ENCODE measurements around the gene STARD13. TPM values are rescaled to one million over a fixed set of nuclear protein-coding genes. Genes with fewer than 3 reads are reported as not detected.
"Not testable (repeated sequence)": the region's sequence is repeated elsewhere in the genome, so short reads cannot be mapped to it uniquely, and the experiment has no call there.

STARD13 gene
- total RNA-seq, 2 experiments from 2014 or later, result not detected

DNA sequence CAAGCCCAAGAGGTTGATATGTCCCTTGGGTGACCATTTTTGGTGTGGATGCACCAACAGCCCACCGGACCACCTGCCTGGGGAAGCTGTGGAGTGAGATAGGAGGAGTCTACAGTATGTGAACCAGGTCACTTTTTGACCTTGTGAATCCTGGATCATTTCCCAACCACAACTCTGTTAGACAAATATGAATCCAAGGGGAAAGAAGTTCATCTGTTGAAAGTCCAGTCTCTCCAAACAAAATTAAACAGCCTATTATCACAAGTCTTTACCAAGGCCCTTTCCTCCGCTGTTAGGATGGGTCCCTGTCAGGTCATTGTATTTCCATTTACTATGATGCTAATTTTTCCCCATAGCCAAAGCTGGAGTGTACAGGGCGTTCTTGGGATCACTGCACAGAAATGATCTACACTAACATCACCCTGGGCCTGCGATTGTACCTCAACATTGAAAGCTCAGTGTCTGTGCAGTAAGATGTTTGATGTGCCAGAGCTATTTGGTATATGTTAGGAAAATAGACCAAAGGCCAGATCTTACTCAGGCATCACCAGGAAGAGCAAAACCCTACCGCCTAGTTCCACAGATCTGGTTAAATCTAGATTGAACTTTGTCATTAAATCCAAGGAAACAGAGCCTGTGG, 117.1 kb downstream of the STARD13 start:
- POLR2A ChIA-PET, result interaction anchor here (0.7 kb wide), 1 partner anchor 23 kb away, joined by 4 read pairs; no protein-coding TSS in a partner anchor
- no peaks in the 10 kb centered on the region for H3K36me3 Mint-ChIP-seq (ENCODE audit: low read depth)
- ATAC-seq (no peak), DNase-seq (no peak)
- CTCF ChIA-PET, result no interaction called here
- H3K4me3 Mint-ChIP-seq, result no peak overlapping the region
- peaks cover 3% of the 10 kb centered on the region for H3K27me3 Mint-ChIP-seq (ENCODE audit: low read depth)
- no peak overlapping the region for H3K27ac Mint-ChIP-seq
- H3K9me3 Mint-ChIP-seq (ENCODE audit: insufficient read depth), result no peaks in the 10 kb centered on the region
- no peaks in the 10 kb centered on the region for H3K4me1 Mint-ChIP-seq (ENCODE audit: low read depth)

DNA sequence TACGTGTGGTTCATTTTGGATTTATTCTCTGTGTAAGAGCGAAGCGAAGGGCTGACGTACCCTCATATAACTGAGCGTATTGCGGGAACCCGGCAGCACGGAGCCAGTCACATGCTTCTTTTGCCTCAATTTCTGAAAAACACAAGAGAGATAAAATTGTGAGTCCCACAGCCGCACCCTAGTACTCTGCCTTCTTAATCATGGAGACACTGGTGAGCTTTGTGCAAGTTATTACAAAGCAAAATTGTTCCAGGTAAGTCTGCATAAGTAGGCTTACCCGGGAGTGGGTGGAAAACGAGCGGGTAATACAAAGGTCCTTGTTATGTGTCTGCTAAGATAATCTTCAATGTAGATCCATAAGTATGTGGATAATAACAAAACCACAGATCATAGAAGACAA, 118.1 kb downstream of the STARD13 start:
- H3K36me3 Mint-ChIP-seq (ENCODE audit: low read depth), result no peaks in the 10 kb centered on the region
- H3K9me3 Mint-ChIP-seq (ENCODE audit: insufficient read depth), result no peaks in the 10 kb centered on the region
- H3K27ac Mint-ChIP-seq, result no peak overlapping the region
- POLR2A ChIA-PET, result no interaction called here
- CTCF ChIA-PET, result no interaction called here
- no peak for DNase-seq
- no peaks in the 10 kb centered on the region for H3K4me1 Mint-ChIP-seq (ENCODE audit: low read depth)
- H3K27me3 Mint-ChIP-seq (ENCODE audit: low read depth), result peaks cover 3% of the 10 kb centered on the region
- ATAC-seq, result no peak
- H3K4me3 Mint-ChIP-seq, result no peak overlapping the region

DNA sequence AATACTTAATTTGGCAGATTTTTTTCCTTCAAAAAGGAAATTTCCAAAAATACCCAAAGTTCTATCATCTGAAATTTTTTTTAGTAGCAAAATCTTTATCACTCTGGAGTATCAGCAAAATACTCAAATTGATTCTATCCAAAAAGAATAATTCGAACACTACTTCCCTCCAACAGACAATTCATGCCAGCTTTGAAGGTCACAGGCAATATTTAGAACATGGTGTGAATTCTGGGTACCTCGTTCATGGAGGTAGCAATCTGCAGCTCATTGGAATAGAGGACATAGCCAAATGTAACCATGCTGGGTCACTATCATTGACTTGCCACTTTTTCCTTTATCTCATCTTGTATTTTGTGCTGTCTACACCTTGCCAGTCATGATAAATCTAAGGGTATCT, 119.8 kb downstream of the STARD13 start:
- POLR2A ChIA-PET, result no interaction called here
- H3K4me3 Mint-ChIP-seq, result no peak overlapping the region
- CTCF ChIA-PET, result no interaction called here
- no peak overlapping the region for H3K27ac Mint-ChIP-seq
- ATAC-seq, result no peak
- DNase-seq, result no peak
- no peaks in the 10 kb centered on the region for H3K9me3 Mint-ChIP-seq (ENCODE audit: insufficient read depth)
- peaks cover 3% of the 10 kb centered on the region for H3K27me3 Mint-ChIP-seq (ENCODE audit: low read depth)
- no peaks in the 10 kb centered on the region for H3K4me1 Mint-ChIP-seq (ENCODE audit: low read depth)
- no peaks in the 10 kb centered on the region for H3K36me3 Mint-ChIP-seq (ENCODE audit: low read depth)

DNA sequence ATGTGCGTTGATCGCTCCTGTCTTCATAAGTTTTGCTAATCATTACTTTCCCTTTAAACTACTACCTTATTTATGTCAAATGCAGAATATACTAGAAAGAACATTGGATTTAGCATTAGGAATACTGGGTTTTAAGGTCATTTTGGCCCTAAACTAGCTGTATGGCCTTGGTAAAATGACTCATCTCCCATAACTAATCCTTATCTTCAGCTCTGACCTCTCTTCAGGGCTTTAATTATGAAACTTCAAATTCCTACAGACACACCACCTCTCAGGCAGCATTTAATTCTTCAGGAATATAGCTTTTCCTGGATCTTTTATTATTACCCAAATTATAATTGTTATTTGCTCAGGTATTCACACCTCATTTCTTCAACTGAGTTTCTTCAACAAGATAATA, 121.2 kb downstream of the STARD13 start:
- H3K36me3 Mint-ChIP-seq (ENCODE audit: low read depth), result no peaks in the 10 kb centered on the region
- H3K27ac Mint-ChIP-seq, result no peak overlapping the region
- DNase-seq (no peak), ATAC-seq (no peak)
- no peaks in the 10 kb centered on the region for H3K9me3 Mint-ChIP-seq (ENCODE audit: insufficient read depth)
- no peak overlapping the region for H3K4me3 Mint-ChIP-seq
- H3K4me1 Mint-ChIP-seq (ENCODE audit: low read depth), result no peaks in the 10 kb centered on the region
- POLR2A ChIA-PET, result no interaction called here
- no peaks in the 10 kb centered on the region for H3K27me3 Mint-ChIP-seq (ENCODE audit: low read depth)
- CTCF ChIA-PET, result no interaction called here

DNA sequence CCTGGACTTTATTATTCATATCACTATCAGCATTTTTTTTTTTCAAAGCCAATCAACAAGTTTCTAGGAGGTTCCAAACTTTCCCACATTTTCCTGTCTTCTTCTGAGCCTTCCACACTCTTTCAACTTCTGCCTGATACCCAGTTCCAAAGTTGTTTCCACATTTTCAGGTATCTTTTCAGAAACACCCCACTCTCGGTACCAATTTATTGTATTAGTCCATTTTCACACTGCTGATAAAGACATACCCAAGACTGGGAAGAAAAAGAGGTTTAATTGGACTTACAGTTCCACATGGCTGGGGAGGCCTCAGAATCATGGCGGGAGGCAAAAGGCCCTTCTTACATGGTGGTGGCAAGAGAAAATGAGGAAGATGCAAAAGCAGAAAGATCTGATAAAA, 122.8 kb downstream of the STARD13 start:
- DNase-seq; POLR2A ChIA-PET; ATAC-seq; H3K4me1 Mint-ChIP-seq (ENCODE audit: low read depth); H3K9me3 Mint-ChIP-seq (ENCODE audit: insufficient read depth); H3K27ac Mint-ChIP-seq; H3K4me3 Mint-ChIP-seq; H3K36me3 Mint-ChIP-seq (ENCODE audit: low read depth); CTCF ChIA-PET; H3K27me3 Mint-ChIP-seq (ENCODE audit: low read depth): not testable (repeated sequence)

DNA sequence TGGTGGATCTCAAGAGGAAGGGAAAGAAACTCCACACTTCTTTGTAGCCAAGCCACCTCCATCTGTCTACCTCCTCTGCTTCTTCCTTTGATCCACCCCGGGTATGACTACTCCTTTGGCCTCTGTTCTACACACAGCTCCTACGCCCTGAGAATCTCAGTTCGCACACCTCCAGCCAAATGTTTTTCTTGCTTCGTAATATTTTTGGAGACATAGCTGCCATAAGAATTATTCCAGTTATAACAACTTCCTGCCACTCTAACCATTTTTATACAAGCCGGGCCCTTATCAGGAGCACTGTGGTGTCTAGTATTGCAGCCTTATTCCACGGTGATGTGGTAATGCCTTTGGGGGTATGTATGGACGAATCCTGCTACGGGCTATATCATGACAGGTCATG, 126.7 kb downstream of the STARD13 start:
- no peaks in the 10 kb centered on the region for H3K4me1 Mint-ChIP-seq (ENCODE audit: low read depth)
- no peak for DNase-seq
- POLR2A ChIA-PET, result no interaction called here
- H3K36me3 Mint-ChIP-seq (ENCODE audit: low read depth), result no peaks in the 10 kb centered on the region
- H3K9me3 Mint-ChIP-seq (ENCODE audit: insufficient read depth), result no peaks in the 10 kb centered on the region
- no peak for ATAC-seq
- no peak overlapping the region for H3K27ac Mint-ChIP-seq
- CTCF ChIA-PET, result no interaction called here
- no peaks in the 10 kb centered on the region for H3K27me3 Mint-ChIP-seq (ENCODE audit: low read depth)
- H3K4me3 Mint-ChIP-seq, result no peak overlapping the region

DNA sequence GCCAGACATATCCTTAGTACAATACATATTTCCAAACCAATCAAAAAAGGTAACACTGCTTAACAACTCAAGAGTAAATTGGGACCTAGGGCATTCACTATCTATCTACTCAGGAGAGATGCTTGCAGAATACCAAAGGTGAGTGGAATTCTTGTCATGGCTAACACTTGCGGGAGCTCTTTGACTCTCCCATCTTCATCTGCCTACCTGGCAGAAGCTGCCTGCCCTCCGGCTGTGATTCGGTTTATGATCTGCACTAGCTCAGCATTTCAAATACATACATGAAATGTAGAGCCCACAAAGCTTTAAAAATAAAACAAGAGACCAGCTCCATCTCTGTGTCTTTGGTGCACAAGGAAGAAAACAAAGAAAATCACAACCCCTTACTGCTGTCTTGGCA, 127.3 kb downstream of the STARD13 start:
- no peaks in the 10 kb centered on the region for H3K36me3 Mint-ChIP-seq (ENCODE audit: low read depth)
- POLR2A ChIA-PET, result no interaction called here
- no peak overlapping the region for H3K4me3 Mint-ChIP-seq
- H3K27me3 Mint-ChIP-seq (ENCODE audit: low read depth), result no peaks in the 10 kb centered on the region
- ATAC-seq, result no peak
- H3K4me1 Mint-ChIP-seq (ENCODE audit: low read depth), result no peaks in the 10 kb centered on the region
- no peak overlapping the region for H3K27ac Mint-ChIP-seq
- DNase-seq, result no peak
- CTCF ChIA-PET, result interaction anchor here (1.2 kb wide), 1 partner anchor 12 kb away, joined by 3 read pairs; no protein-coding TSS in a partner anchor
- no peaks in the 10 kb centered on the region for H3K9me3 Mint-ChIP-seq (ENCODE audit: insufficient read depth)

DNA sequence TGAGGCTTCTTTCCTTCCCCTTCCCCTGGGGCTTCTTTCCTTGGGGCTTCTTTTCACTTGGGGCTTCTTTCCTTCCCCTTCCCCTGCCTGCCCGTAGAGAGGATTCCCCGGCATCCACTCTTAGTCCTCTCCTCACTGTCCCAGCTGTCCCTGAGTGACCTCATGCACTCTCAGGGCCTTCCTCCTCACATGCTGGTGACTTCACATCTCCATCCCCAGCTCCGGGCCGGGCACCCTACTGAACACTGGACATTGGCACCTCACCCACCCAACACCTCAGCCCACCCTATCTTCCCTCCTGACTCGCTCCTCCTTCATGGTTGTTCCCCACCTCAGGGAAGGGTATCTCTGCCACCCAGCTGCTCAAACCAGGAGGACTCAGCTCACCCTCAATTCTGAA, 130.6 kb downstream of the STARD13 start:
- no peaks in the 10 kb centered on the region for H3K9me3 Mint-ChIP-seq (ENCODE audit: insufficient read depth)
- H3K4me3 Mint-ChIP-seq, result no peak overlapping the region
- DNase-seq (no peak), ATAC-seq (no peak)
- ChIA-PET CTCF (no interaction called here), POLR2A (no interaction called here)
- H3K36me3 Mint-ChIP-seq (ENCODE audit: low read depth), result no peaks in the 10 kb centered on the region
- H3K27me3 Mint-ChIP-seq (ENCODE audit: low read depth), result no peaks in the 10 kb centered on the region
- no peaks in the 10 kb centered on the region for H3K4me1 Mint-ChIP-seq (ENCODE audit: low read depth)
- no peak overlapping the region for H3K27ac Mint-ChIP-seq

DNA sequence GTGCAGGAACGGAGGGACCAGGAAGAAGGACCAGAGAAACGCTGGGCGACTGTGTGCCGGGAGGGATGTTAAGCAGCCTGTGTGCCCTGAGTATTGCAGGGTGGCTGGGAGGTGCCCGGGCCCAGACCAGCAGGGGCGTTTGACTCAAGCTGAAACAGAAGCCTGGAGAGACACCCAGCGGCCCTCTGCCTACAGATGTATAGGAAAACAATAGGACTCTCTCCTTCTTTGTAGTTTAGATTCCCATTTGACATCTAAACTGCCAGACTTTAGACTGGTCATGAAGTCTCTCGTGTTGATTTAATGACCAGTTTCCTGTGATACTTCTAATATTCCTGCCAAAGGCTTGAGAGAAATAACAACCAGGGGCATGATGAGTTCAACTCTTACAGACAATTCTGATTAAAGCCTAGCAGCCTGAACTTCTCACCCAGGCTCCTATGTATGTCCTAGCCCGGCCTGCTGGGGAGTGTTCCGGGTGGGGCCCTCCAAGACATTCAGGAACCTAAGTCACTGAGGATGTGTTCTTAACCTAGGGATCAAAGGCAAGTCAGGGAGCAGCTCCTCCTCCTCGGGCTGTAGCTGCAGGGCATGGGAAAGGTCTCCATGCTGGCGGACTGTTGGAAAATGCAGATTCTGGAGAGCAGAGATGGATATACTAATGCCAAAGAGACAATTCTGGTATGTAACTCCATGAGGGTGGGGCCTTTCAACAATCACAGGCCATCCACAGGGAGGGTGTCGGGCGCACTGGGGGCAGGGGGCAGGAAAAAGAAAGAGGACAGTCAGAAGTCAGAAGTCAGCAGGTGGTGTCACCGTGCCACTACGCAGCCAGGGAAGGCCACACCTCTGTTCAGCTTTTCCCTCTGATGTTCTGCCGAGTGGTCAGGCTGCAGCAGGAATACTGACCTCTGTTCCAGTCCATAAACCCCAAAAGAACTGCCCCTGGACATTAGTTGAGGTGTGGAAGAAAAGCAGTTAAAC, 131.8 kb downstream of the STARD13 start:
- Mint-ChIP-seq H3K9me3 (ENCODE audit: insufficient read depth) (no peaks in the 10 kb centered on the region), H3K4me3 (no peak overlapping the region)

DNA sequence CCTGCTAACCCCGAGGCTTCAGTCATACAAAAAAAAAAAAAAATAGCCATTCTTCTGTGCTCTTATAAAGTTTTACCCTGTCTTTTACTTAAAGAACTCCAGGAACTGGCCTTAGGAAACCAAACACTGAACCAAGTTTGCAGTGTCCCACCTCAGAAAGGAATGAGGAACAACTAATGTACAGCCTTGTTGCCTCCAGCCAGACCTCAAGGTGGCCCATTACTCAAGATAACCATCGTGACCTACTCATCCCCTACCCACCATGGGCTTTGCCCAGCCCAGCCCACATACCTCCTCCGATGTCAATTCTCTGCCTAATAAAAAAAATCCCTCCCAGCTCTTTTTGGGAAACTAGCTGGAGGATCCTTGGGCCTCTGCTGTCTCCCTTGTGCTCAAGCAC, 133.2 kb downstream of the STARD13 start:
- Mint-ChIP-seq H3K27me3 (ENCODE audit: low read depth) (peaks cover 5% of the 10 kb centered on the region), H3K36me3 (ENCODE audit: low read depth) (no peaks in the 10 kb centered on the region), H3K27ac (no peak overlapping the region), H3K4me1 (ENCODE audit: low read depth) (no peaks in the 10 kb centered on the region), H3K9me3 (ENCODE audit: insufficient read depth) (no peaks in the 10 kb centered on the region), H3K4me3 (no peak overlapping the region)
- ChIA-PET CTCF (no interaction called here), POLR2A (no interaction called here)
- ATAC-seq (no peak), DNase-seq (no peak)

More for the DNA sequence above, 131.8 kb downstream of the STARD13 start:
- CTCF ChIA-PET, result no interaction called here
- Mint-ChIP-seq H3K4me1 (ENCODE audit: low read depth) (no peaks in the 10 kb centered on the region), H3K27ac (no peak overlapping the region), H3K36me3 (ENCODE audit: low read depth) (no peaks in the 10 kb centered on the region), H3K27me3 (ENCODE audit: low read depth) (peaks cover 3% of the 10 kb centered on the region)
- no peak for ATAC-seq
- POLR2A ChIA-PET, result no interaction called here
- no peak for DNase-seq

DNA sequence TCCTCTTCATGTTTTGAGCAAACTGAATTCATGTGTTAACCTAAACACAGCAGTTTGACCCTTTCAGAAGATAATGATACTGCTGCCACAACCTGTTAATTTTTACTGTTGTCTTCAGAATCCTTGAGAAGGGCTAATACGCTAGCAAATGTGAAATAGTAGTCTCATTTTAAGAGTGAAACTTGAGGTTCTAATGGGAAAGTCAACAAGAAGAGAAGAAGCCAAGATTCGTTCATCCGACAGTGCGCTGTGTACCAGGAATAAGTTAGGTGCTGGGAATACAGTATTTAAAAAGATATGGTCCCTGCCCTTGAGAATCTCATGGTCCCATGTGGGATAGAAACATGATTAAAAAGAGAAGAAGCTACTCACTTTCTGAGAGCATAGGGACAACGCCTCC, 134.9 kb downstream of the STARD13 start:
- DNase-seq (no peak), ATAC-seq (no peak)
- H3K9me3 Mint-ChIP-seq (ENCODE audit: insufficient read depth), result no peaks in the 10 kb centered on the region
- no peaks in the 10 kb centered on the region for H3K36me3 Mint-ChIP-seq (ENCODE audit: low read depth)
- H3K4me3 Mint-ChIP-seq, result no peak overlapping the region
- POLR2A ChIA-PET, result no interaction called here
- H3K4me1 Mint-ChIP-seq (ENCODE audit: low read depth), result peaks cover 3% of the 10 kb centered on the region
- H3K27me3 Mint-ChIP-seq (ENCODE audit: low read depth), result peaks cover 5% of the 10 kb centered on the region
- H3K27ac Mint-ChIP-seq, result no peak overlapping the region
- CTCF ChIA-PET, result no interaction called here

DNA sequence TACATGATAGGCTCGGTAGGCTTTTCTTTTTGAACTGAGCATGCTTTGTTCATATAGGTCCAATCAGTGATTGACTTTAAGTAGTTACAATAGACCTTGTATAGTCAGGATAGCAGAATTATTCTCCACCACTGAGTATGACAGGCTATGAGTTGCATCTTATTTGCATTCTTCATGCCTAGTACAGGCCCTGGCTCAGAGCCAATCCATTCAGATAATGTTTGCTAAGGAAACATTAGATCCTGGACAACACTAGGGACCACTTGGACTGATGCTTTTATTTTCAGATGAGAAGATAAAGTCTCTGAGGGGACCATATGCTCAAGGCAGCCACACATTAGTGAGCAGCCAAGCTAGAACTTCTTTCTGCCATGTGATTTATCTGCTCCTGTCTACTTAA, 135.4 kb downstream of the STARD13 start:
- Mint-ChIP-seq H3K4me1 (ENCODE audit: low read depth) (peaks cover 3% of the 10 kb centered on the region), H3K27me3 (ENCODE audit: low read depth) (peaks cover 5% of the 10 kb centered on the region), H3K9me3 (ENCODE audit: insufficient read depth) (no peaks in the 10 kb centered on the region), H3K27ac (no peak overlapping the region), H3K4me3 (no peak overlapping the region), H3K36me3 (ENCODE audit: low read depth) (no peaks in the 10 kb centered on the region)
- ChIA-PET POLR2A (no interaction called here), CTCF (no interaction called here)
- no peak for ATAC-seq
- DNase-seq, result no peak
